OCI-LY1 (cell line): Measurements from ENCODE around the gene LIN28B.

Experiments
- EZH2 ChIP-seq: fragments of 200-600 bp; sonication (generic), shearing (Covaris generic); IDR thresholded peaks from 2 replicates; pipeline ENCODE4 v1.8.0; 2017; ENCODE audit warnings: borderline replicate concordance, mixed run types, mild to moderate bottlenecking, antibody characterized with exemption, low read length, moderate library complexity, mixed read lengths
- TF ChIP-seq, protein P1 (sequence below): fragments of 200-600 bp; sonication (generic), shearing (Covaris generic); IDR thresholded peaks from 2 replicates; pipeline ENCODE4 v1.5.1; 2017; ENCODE audit warnings: mild to moderate bottlenecking, antibody characterized with exemption, low read length, moderate library complexity, mixed read lengths

GRCh38 chr6:105102186-105102585, 145.3 kb downstream of the LIN28B start:
- TF ChIP-seq, protein P1, sequence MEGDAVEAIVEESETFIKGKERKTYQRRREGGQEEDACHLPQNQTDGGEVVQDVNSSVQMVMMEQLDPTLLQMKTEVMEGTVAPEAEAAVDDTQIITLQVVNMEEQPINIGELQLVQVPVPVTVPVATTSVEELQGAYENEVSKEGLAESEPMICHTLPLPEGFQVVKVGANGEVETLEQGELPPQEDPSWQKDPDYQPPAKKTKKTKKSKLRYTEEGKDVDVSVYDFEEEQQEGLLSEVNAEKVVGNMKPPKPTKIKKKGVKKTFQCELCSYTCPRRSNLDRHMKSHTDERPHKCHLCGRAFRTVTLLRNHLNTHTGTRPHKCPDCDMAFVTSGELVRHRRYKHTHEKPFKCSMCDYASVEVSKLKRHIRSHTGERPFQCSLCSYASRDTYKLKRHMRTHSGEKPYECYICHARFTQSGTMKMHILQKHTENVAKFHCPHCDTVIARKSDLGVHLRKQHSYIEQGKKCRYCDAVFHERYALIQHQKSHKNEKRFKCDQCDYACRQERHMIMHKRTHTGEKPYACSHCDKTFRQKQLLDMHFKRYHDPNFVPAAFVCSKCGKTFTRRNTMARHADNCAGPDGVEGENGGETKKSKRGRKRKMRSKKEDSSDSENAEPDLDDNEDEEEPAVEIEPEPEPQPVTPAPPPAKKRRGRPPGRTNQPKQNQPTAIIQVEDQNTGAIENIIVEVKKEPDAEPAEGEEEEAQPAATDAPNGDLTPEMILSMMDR, result no peak
- no peak for TF ChIP-seq EZH2
